WTC11 (cell line): ENCODE data around the gene MYH9. TPM values are rescaled to one million over a fixed set of nuclear protein-coding genes. Genes with fewer than 3 reads are reported as not detected.

ENCODE experiments used
- ATAC-seq: fragments of 200-7000 bp; cut with Tn5 transposase; 2 replicates; pipeline ENCODE4 v1.10.0; 2021; ENCODE audit warnings: mild to moderate bottlenecking, moderate library complexity
- CTCF ChIA-PET: fragments of 300-600 bp; sonication (Branson Sonifier 250); formaldehyde crosslinking; loops from one replicate; lab custom pipeline; 2021; ENCODE audit warnings: antibody characterized with exemption; lab: Charles Lee
- POLR2A ChIA-PET: fragments of 350-600 bp; sonication (Branson Sonifier 250); formaldehyde crosslinking; loops from one replicate; lab custom pipeline; 2021; ENCODE audit warnings: antibody characterized with exemption; lab: Charles Lee
- DNase-seq: peaks from one replicate; pipeline ENCODE4 v3.0.0; 2021; ENCODE audit warnings: low spot score
- H3K27ac Mint-ChIP-seq: 2 replicates; pipeline ENCODE4 v1.8.0; 2021; ENCODE audit warnings: mixed read lengths
- H3K27me3 Mint-ChIP-seq: 2 replicates; pipeline ENCODE4 v1.8.0; 2021; ENCODE audit warnings: low read depth, mild to moderate bottlenecking, moderate library complexity, mixed read lengths
- H3K36me3 Mint-ChIP-seq: 2 replicates; pipeline ENCODE4 v1.8.0; 2021; ENCODE audit warnings: mixed read lengths
- H3K4me1 Mint-ChIP-seq: 2 replicates; pipeline ENCODE4 v1.8.0; 2022; ENCODE audit warnings: mixed read lengths
- H3K4me3 Mint-ChIP-seq: 2 replicates; pipeline ENCODE4 v1.8.0; 2021; ENCODE audit warnings: mild to moderate bottlenecking, moderate library complexity, mixed read lengths
- H3K9me3 Mint-ChIP-seq: 2 replicates; pipeline ENCODE4 v1.8.0; 2021; ENCODE audit warnings: mixed read lengths
- ATF1 ChIP-seq: sonication (generic); formaldehyde crosslinking; IDR thresholded peaks from 2 replicates; pipeline ENCODE4 v1.8.1; 2023; ENCODE audit warnings: mild to moderate bottlenecking, moderate library complexity, missing genetic modification reagents
- FOXP4 ChIP-seq: sonication (generic); formaldehyde crosslinking; IDR thresholded peaks from 2 replicates; pipeline ENCODE4 v1.8.0; 2022; ENCODE audit warnings: mild to moderate bottlenecking, missing genetic modification reagents
- IRF2 ChIP-seq: sonication (generic); formaldehyde crosslinking; IDR thresholded peaks from 2 replicates; pipeline ENCODE4 v1.8.0; 2022; ENCODE audit warnings: low read depth, missing genetic modification reagents, borderline replicate concordance
- JUN ChIP-seq: sonication (generic); formaldehyde crosslinking; IDR thresholded peaks from 2 replicates; pipeline ENCODE4 v1.8.0; 2023; ENCODE audit warnings: mild to moderate bottlenecking, missing genetic modification reagents
- NFE2L1 ChIP-seq: sonication (generic); formaldehyde crosslinking; IDR thresholded peaks from 2 replicates; pipeline ENCODE4 v1.8.1; 2023; ENCODE audit warnings: missing genetic modification reagents
- NR3C1 ChIP-seq: sonication (generic); formaldehyde crosslinking; conservative IDR thresholded peaks from 2 replicates; pipeline ENCODE4 v1.8.1; 2023; ENCODE audit warnings: low read depth, mild to moderate bottlenecking, missing genetic modification reagents
- OVOL2 ChIP-seq: fragments of 250-450 bp; sonication (Bioruptor Pico); IDR thresholded peaks from 2 replicates; pipeline ENCODE4 v1.9.0; 2021; ENCODE audit warnings: mild to moderate bottlenecking, borderline replicate concordance
- SMAD3 ChIP-seq: sonication (generic); formaldehyde crosslinking; IDR thresholded peaks from 2 replicates; pipeline ENCODE4 v1.8.0; 2022; ENCODE audit warnings: missing genetic modification reagents, mild to moderate bottlenecking, borderline replicate concordance
- TEAD4 ChIP-seq: sonication (generic); formaldehyde crosslinking; IDR thresholded peaks from 2 replicates; pipeline ENCODE4 v1.8.0; 2022; ENCODE audit warnings: mild to moderate bottlenecking, missing genetic modification reagents
- ZNF219 ChIP-seq: sonication (generic); formaldehyde crosslinking; IDR thresholded peaks from 2 replicates; pipeline ENCODE4 v1.8.0; 2023; ENCODE audit warnings: missing genetic modification reagents, mild to moderate bottlenecking, borderline replicate concordance
- total RNA-seq: library from RNA; stranded (reverse); gene quantifications from 3 replicates; pipeline ENCODE4 v1.2.3, GENCODE V29; 2021
- TF ChIP-seq, protein P1 (sequence below): fragments of 250-450 bp; sonication (Bioruptor Pico); IDR thresholded peaks from 2 replicates; pipeline ENCODE4 v1.9.0; 2021; ENCODE audit warnings: mild to moderate bottlenecking
- TF ChIP-seq, protein P2 (sequence below): sonication (generic); formaldehyde crosslinking; IDR thresholded peaks from 2 replicates; pipeline ENCODE4 v1.8.1; 2022; ENCODE audit warnings: missing genetic modification reagents, borderline replicate concordance
- TF ChIP-seq, protein P3 (sequence below): fragments of 250-450 bp; sonication (Bioruptor Pico); IDR thresholded peaks from 2 replicates; pipeline ENCODE4 v1.9.0; 2021; ENCODE audit warnings: mild to moderate bottlenecking, borderline replicate concordance
- TF ChIP-seq, protein P4 (sequence below): sonication (generic); formaldehyde crosslinking; IDR thresholded peaks from 2 replicates; pipeline ENCODE4 v1.8.0; 2022; ENCODE audit warnings: mild to moderate bottlenecking, missing genetic modification reagents
- TF ChIP-seq, protein P5 (sequence below): sonication (generic); formaldehyde crosslinking; conservative IDR thresholded peaks from 2 replicates; pipeline ENCODE4 v1.8.1; 2022; ENCODE audit warnings: mild to moderate bottlenecking, missing genetic modification reagents
- TF ChIP-seq, protein P6 (sequence below): fragments of 250-450 bp; sonication (Bioruptor Pico); IDR thresholded peaks from 2 replicates; pipeline ENCODE4 v1.9.0; 2021; ENCODE audit warnings: moderate library complexity, mild to moderate bottlenecking, inconsistent platforms, borderline replicate concordance

The MYH9 gene
- total RNA-seq, 1 experiment from 2014 or later: 277 TPM

DNA sequence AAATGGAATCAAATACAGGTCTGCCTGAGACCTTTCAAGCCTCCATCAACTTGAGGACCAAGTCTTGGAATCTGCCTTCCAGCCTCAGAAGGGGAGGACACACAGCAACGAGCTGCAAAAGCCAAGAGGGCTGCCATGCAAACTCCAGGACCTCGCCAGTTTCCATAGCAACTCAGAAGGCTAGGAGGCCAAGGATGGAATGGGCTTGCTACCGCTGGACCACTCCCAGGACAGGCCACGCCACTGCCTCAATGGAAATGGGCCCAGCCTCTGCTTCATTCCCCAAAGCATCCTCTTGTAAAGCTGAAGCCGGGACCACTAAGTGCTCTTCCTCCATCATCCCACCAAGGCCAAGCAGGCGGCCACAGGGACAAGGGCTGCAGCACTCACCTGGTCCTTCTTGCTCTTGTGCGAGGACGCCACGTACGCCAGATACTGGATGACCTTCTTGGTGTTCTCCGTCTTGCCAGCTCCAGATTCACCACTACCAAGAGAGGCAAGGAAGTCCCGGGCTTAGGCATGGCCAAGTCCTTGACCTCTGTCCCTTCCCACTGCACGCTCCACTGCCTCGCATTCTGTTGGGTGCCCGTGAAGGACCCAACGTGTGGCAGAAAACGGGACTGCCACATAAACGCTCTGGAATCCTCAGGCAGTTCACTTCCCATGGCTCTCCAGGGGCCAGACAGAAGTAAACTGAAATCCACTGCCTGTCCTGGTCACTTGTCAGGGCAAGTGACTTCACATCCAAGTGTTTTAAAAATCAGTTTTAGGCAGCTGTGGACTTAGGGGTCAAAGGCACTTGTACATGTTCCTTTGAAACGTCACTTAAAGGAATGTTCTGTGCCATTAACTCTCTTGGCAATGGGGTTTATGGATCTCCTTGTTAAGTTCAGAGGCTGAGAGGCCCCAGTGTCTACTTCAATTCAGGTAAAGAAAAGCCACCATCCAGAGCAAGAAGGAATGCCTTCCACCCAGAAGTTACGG, 61.3 kb downstream of the MYH9 start:
- peak overlapping the region; percentile 100 for H3K27ac Mint-ChIP-seq
- no peaks in the 10 kb centered on the region for H3K9me3 Mint-ChIP-seq
- no peak for ATAC-seq
- ChIA-PET POLR2A (interaction anchor here (0.6 to 1.6 kb wide), 2 partner anchors 34 to 84 kb away, joined by 3 to 5 read pairs; no protein-coding TSS in a partner anchor), CTCF (interaction anchor here (0.8 to 2.0 kb wide), 5 partner anchors 9 to 160 kb away, joined by 3 to 6 read pairs (median 4); no protein-coding TSS in a partner anchor)
- H3K4me1 Mint-ChIP-seq: peaks cover 40% of the 10 kb centered on the region
- peaks cover 63% of the 10 kb centered on the region for H3K36me3 Mint-ChIP-seq
- no peak overlapping the region for H3K4me3 Mint-ChIP-seq
- H3K27me3 Mint-ChIP-seq: no peaks in the 10 kb centered on the region
- TF ChIP-seq, protein P1, sequence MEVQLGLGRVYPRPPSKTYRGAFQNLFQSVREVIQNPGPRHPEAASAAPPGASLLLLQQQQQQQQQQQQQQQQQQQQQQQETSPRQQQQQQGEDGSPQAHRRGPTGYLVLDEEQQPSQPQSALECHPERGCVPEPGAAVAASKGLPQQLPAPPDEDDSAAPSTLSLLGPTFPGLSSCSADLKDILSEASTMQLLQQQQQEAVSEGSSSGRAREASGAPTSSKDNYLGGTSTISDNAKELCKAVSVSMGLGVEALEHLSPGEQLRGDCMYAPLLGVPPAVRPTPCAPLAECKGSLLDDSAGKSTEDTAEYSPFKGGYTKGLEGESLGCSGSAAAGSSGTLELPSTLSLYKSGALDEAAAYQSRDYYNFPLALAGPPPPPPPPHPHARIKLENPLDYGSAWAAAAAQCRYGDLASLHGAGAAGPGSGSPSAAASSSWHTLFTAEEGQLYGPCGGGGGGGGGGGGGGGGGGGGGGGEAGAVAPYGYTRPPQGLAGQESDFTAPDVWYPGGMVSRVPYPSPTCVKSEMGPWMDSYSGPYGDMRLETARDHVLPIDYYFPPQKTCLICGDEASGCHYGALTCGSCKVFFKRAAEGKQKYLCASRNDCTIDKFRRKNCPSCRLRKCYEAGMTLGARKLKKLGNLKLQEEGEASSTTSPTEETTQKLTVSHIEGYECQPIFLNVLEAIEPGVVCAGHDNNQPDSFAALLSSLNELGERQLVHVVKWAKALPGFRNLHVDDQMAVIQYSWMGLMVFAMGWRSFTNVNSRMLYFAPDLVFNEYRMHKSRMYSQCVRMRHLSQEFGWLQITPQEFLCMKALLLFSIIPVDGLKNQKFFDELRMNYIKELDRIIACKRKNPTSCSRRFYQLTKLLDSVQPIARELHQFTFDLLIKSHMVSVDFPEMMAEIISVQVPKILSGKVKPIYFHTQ (CRISPR knock-in tag): no peak
- TF ChIP-seq, protein P2, sequence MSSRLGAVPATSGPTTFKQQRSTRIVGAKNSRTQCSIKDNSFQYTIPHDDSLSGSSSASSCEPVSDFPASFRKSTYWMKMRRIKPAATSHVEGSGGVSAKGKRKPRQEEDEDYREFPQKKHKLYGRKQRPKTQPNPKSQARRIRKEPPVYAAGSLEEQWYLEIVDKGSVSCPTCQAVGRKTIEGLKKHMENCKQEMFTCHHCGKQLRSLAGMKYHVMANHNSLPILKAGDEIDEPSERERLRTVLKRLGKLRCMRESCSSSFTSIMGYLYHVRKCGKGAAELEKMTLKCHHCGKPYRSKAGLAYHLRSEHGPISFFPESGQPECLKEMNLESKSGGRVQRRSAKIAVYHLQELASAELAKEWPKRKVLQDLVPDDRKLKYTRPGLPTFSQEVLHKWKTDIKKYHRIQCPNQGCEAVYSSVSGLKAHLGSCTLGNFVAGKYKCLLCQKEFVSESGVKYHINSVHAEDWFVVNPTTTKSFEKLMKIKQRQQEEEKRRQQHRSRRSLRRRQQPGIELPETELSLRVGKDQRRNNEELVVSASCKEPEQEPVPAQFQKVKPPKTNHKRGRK (CRISPR knock-in tag): no peak
- TF ChIP-seq TEAD4 (CRISPR knock-in tag) (no peak), SMAD3 (CRISPR knock-in tag) (no peak), ZNF219 (no peak), ATF1 (no peak), IRF2 (CRISPR knock-in tag) (no peak), NR3C1 (no peak), OVOL2 (CRISPR knock-in tag) (no peak), JUN (CRISPR knock-in tag) (no peak), FOXP4 (no peak), NFE2L1 (CRISPR knock-in tag) (no peak)
- TF ChIP-seq, protein P3, sequence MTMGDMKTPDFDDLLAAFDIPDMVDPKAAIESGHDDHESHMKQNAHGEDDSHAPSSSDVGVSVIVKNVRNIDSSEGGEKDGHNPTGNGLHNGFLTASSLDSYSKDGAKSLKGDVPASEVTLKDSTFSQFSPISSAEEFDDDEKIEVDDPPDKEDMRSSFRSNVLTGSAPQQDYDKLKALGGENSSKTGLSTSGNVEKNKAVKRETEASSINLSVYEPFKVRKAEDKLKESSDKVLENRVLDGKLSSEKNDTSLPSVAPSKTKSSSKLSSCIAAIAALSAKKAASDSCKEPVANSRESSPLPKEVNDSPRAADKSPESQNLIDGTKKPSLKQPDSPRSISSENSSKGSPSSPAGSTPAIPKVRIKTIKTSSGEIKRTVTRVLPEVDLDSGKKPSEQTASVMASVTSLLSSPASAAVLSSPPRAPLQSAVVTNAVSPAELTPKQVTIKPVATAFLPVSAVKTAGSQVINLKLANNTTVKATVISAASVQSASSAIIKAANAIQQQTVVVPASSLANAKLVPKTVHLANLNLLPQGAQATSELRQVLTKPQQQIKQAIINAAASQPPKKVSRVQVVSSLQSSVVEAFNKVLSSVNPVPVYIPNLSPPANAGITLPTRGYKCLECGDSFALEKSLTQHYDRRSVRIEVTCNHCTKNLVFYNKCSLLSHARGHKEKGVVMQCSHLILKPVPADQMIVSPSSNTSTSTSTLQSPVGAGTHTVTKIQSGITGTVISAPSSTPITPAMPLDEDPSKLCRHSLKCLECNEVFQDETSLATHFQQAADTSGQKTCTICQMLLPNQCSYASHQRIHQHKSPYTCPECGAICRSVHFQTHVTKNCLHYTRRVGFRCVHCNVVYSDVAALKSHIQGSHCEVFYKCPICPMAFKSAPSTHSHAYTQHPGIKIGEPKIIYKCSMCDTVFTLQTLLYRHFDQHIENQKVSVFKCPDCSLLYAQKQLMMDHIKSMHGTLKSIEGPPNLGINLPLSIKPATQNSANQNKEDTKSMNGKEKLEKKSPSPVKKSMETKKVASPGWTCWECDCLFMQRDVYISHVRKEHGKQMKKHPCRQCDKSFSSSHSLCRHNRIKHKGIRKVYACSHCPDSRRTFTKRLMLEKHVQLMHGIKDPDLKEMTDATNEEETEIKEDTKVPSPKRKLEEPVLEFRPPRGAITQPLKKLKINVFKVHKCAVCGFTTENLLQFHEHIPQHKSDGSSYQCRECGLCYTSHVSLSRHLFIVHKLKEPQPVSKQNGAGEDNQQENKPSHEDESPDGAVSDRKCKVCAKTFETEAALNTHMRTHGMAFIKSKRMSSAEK (CRISPR knock-in tag): no peak
- TF ChIP-seq, protein P4, sequence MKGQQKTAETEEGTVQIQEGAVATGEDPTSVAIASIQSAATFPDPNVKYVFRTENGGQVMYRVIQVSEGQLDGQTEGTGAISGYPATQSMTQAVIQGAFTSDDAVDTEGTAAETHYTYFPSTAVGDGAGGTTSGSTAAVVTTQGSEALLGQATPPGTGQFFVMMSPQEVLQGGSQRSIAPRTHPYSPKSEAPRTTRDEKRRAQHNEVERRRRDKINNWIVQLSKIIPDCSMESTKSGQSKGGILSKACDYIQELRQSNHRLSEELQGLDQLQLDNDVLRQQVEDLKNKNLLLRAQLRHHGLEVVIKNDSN: no peak
- TF ChIP-seq, protein P5, sequence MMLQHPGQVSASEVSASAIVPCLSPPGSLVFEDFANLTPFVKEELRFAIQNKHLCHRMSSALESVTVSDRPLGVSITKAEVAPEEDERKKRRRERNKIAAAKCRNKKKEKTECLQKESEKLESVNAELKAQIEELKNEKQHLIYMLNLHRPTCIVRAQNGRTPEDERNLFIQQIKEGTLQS (CRISPR knock-in tag): no peak
- TF ChIP-seq, protein P6, sequence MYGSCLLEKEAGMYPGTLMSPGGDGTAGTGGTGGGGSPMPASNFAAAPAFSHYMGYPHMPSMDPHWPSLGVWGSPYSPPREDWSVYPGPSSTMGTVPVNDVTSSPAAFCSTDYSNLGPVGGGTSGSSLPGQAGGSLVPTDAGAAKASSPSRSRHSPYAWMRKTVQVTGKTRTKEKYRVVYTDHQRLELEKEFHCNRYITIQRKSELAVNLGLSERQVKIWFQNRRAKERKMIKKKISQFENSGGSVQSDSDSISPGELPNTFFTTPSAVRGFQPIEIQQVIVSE (CRISPR knock-in tag): no peak
- TF ChIP-seq, all 79 proteins: peak for 0
- no peak for DNase-seq
